ENCODE data around the gene LTBP3. TPM values are rescaled to one million over a fixed set of nuclear protein-coding genes. Genes with fewer than 3 reads are reported as not detected.

Gene LTBP3
- total and polyA plus RNA-seq, 2 of the 13 experiments (the other 11 are each of a cell fraction or from before 2014, with no cell fraction given), result 12.2 to 68.1 TPM

DNA sequence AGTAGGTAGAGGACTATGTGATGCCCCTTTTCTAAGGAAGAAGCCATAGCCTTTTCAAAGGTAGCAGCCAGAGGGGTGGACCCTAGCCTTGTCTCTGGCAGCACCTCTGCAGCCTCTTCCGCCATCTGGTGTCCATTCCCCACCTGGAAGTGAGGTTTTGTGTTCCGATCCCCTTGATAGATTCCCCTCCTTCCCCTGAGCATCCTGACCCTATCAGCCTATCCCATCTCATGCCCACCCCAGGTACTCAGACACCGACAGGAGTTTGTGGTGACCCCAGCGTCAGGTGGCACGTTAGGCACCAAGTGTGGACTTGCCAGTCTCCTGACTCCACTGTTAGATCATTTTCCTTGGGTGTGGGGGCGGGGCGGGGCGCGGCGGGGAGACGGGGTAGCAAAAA, 13.8 kb upstream of the LTBP3 start:
- FAIRE-seq (no peak), DNase-seq (ENCODE audit: low spot score) (no peak), ATAC-seq (no peak)
- H2AFZ ChIP-seq (ENCODE audit: low read length), result no peak overlapping the region
- peak overlapping the region; percentile 92 for H3K4me2 ChIP-seq (ENCODE audit: low read depth, low read length)
- H3K79me2 ChIP-seq (ENCODE audit: insufficient read depth, low read length), result peaks cover 23% of the 10 kb centered on the region
- peak overlapping the region in 1 of 3 experiments; percentile 99; a peak in 3 of 6 replicates for H3K4me3 ChIP-seq (replicated peaks in 1 of 3; ENCODE audit: insufficient read depth in 1 of 3, low read depth in 2 of 3, low read length in 3 of 3)
- intact Hi-C loops (cut with micrococcal nuclease; ENCODE audit: unreplicated experiment), result loop anchor here (2.0 kb wide), 1 partner anchor 31 kb away; no protein-coding TSS in a partner anchor
- TF ChIP-seq STAG1 (CRISPR knock-in tag; IDR thresholded peaks at IDR 0.05) (peak; percentile 61), SMC3 (IDR thresholded peaks at IDR 0.05; ENCODE audit: low read length) (peak; percentile 41; the same call in 1 of the 2 replicates), ZNF747 (CRISPR knock-in tag; IDR thresholded peaks at IDR 0.05; ENCODE audit: borderline replicate concordance) (no peak), SAP130 (CRISPR knock-in tag; IDR thresholded peaks at IDR 0.05; ENCODE audit: low read depth) (peak; percentile 16; the same call in 1 of the 2 replicates), HCFC1 (IDR thresholded peaks at IDR 0.05; ENCODE audit: low read depth, low read length) (no peak), ZFX (CRISPR knock-in tag; IDR thresholded peaks at IDR 0.05; ENCODE audit: low read depth) (0 out of 2 replicates have a peak, but pooled peaks have one; percentile 23), TBX2 (CRISPR knock-in tag; IDR thresholded peaks at IDR 0.05; ENCODE audit: borderline replicate concordance) (no peak), ELF3 (CRISPR knock-in tag; IDR thresholded peaks at IDR 0.05) (no peak), ZNF263 (CRISPR knock-in tag; IDR thresholded peaks at IDR 0.05) (no peak), XRCC5 (optimal IDR thresholded peaks at IDR 0.05; ENCODE audit: low read length) (peak; percentile 5), SSRP1 (CRISPR knock-in tag; IDR thresholded peaks at IDR 0.05) (no peak), ZMAT3 (CRISPR knock-in tag; conservative IDR thresholded peaks at IDR 0.05) (0 out of 2 replicates have a peak, but pooled peaks have one; percentile 36), RAD21 (CRISPR knock-in tag; IDR thresholded peaks at IDR 0.05) (0 out of 2 replicates have a peak, but pooled peaks have one; percentile 21), MAFF (IDR thresholded peaks at IDR 0.05; ENCODE audit: low read depth, low read length) (no peak)
- TF ChIP-seq, protein P1, sequence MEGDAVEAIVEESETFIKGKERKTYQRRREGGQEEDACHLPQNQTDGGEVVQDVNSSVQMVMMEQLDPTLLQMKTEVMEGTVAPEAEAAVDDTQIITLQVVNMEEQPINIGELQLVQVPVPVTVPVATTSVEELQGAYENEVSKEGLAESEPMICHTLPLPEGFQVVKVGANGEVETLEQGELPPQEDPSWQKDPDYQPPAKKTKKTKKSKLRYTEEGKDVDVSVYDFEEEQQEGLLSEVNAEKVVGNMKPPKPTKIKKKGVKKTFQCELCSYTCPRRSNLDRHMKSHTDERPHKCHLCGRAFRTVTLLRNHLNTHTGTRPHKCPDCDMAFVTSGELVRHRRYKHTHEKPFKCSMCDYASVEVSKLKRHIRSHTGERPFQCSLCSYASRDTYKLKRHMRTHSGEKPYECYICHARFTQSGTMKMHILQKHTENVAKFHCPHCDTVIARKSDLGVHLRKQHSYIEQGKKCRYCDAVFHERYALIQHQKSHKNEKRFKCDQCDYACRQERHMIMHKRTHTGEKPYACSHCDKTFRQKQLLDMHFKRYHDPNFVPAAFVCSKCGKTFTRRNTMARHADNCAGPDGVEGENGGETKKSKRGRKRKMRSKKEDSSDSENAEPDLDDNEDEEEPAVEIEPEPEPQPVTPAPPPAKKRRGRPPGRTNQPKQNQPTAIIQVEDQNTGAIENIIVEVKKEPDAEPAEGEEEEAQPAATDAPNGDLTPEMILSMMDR (CRISPR knock-in tag; IDR thresholded peaks at IDR 0.05), result peak; percentile 60
- TF ChIP-seq, protein P2, sequence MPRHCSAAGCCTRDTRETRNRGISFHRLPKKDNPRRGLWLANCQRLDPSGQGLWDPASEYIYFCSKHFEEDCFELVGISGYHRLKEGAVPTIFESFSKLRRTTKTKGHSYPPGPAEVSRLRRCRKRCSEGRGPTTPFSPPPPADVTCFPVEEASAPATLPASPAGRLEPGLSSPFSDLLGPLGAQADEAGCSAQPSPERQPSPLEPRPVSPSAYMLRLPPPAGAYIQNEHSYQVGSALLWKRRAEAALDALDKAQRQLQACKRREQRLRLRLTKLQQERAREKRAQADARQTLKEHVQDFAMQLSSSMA (CRISPR knock-in tag; IDR thresholded peaks at IDR 0.05), result no peak
- TF ChIP-seq, protein P3, sequence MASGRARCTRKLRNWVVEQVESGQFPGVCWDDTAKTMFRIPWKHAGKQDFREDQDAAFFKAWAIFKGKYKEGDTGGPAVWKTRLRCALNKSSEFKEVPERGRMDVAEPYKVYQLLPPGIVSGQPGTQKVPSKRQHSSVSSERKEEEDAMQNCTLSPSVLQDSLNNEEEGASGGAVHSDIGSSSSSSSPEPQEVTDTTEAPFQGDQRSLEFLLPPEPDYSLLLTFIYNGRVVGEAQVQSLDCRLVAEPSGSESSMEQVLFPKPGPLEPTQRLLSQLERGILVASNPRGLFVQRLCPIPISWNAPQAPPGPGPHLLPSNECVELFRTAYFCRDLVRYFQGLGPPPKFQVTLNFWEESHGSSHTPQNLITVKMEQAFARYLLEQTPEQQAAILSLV (CRISPR knock-in tag; IDR thresholded peaks at IDR 0.05; ENCODE audit: borderline replicate concordance), result no peak
- H4K20me1 ChIP-seq (ENCODE audit: insufficient read depth, low read length), result no peaks in the 10 kb centered on the region; the same call in 1 of the 2 replicates
- peak overlapping the region; percentile 88; the same call in 1 of the 2 replicates for H3K9ac ChIP-seq (ENCODE audit: insufficient read depth, low read depth, low read length)
- CTCF ChIA-PET (ENCODE audit: low intra/inter-chr PET ratio, low total read pairs), result interaction anchor here (1.3 kb wide), 1 partner anchor 31 kb away, joined by 7 read pairs; no protein-coding TSS in a partner anchor
- peaks cover 3 to 5% of the 10 kb centered on the region in 2 experiments; a peak in 2 of 5 replicates for H3K36me3 ChIP-seq (replicated peaks in 1 of 2; ENCODE audit: control insufficient read depth in 1 of 2, insufficient read depth in 2 of 2, low read length in 2 of 2)
- 74% methylated on average over 11 of the region's 11 CpGs for WGBS (ENCODE audit: low lambda C conversion rate)
- no peaks in the 10 kb centered on the region for H3K9me3 ChIP-seq (ENCODE audit: low read length)
- BruUV-seq (replicated peaks), result no TSS peak
- H3K27me3 ChIP-seq (ENCODE audit: control insufficient read depth in 1 of 2, insufficient read depth in 2 of 2, low read length in 2 of 2), result no peaks in the 10 kb centered on the region; a peak in 1 of 5 replicates
- peaks cover 54% of the 10 kb centered on the region for H3K4me1 ChIP-seq (ENCODE audit: insufficient read depth, low read length)
- no peak overlapping the region for H3K27ac ChIP-seq (ENCODE audit: extremely low read length, insufficient read depth, low read length)
- in situ Hi-C loops (cut with HindIII; ENCODE audit: extremely low pct_ligation_motif_present, low pct_unique_long_range_greater_than_20kb), result no loop called here
- POLR2A ChIA-PET, result interaction anchor here (0.6 to 1.8 kb wide), 4 partner anchors 11 to 43 kb away, joined by 3 to 8 read pairs (median 3); partner anchors contain the start of gene PCNX3
